HepG2 (cell line): ENCODE data around the gene MYD88. TPM values are rescaled to one million over a fixed set of nuclear protein-coding genes. Genes with fewer than 3 reads are reported as not detected.
A peak's percentile ranks its signal among the peaks of the same experiment; 100 is the strongest.

Experiments
- ATAC-seq: fragments of 200-7000 bp; cut with Tn5 transposase; 3 replicates; pipeline ENCODE4 v1.9.1; 2020; ENCODE audit warnings: mild to moderate bottlenecking, moderate library complexity
- BruUV-seq: library from RNA; stranded (reverse); fragments of 400-500 nt; replicated peaks from 2 replicates; lab custom pipeline; 2021; lab: Mats Ljungman, UMichigan
- CTCF ChIA-PET: fragments of 300-600 bp; formaldehyde crosslinking; extraction: SDS; loops from one replicate; lab custom pipeline; 2021; ENCODE audit warnings: low total read pairs, inconsistent platforms, low intra/inter-chr PET ratio; lab: Yijun Ruan, JAX
- POLR2A ChIA-PET: fragments of 350-600 bp; sonication (Branson Sonifier 250); formaldehyde crosslinking; loops from one replicate; lab custom pipeline; 2020; ENCODE audit warnings: antibody characterized with exemption, inconsistent platforms; lab: Yijun Ruan, JAX
- DNase-seq: peaks from one replicate; pipeline ENCODE4 v3.0.0-alpha.2; 2015; ENCODE audit warnings: low spot score
- FAIRE-seq: peaks from 3 replicates; lab custom pipeline; 2011; peaks lifted over from hg19 to GRCh38; lab: Jason Lieb, UNC
- H2AFZ ChIP-seq: one replicate; pipeline ENCODE4 v1.6.1; 2011; ENCODE audit warnings: low read length, inconsistent platforms
- H3K27ac ChIP-seq: fragments of 300-600 bp; 3 replicates; pipeline ENCODE4 v1.8.0; 2011; ENCODE audit warnings: mixed run types, mild to moderate bottlenecking, mixed read lengths, low read length, inconsistent platforms; ENCODE audit not compliant: insufficient read depth; ENCODE audit errors: extremely low read length
- H3K27me3 ChIP-seq, 2 experiments: fragments of 200-600 bp in 1 of 2; 2 replicates in 1 of 2; 3 replicates in 1 of 2; pipeline versions ENCODE4 v1.6.0 to v1.8.0; 2011; ENCODE audit warnings: low read length in 2 of 2, mild to moderate bottlenecking in 2 of 2, moderate library complexity in 2 of 2, inconsistent platforms in 1 of 2; ENCODE audit not compliant: insufficient read depth in 2 of 2, control insufficient read depth in 1 of 2
- H3K36me3 ChIP-seq, 2 experiments: fragments of 200-600 bp in 1 of 2; replicated peaks in 1 of 2; 2 replicates in 1 of 2; 3 replicates in 1 of 2; pipeline versions ENCODE4 v1.5.1 to v1.8.0; 2011; ENCODE audit warnings: low read length in 2 of 2, inconsistent platforms in 1 of 2; ENCODE audit not compliant: insufficient read depth in 2 of 2, control insufficient read depth in 1 of 2
- H3K4me1 ChIP-seq: 2 replicates; pipeline ENCODE4 v1.5.1; 2012; ENCODE audit warnings: low read length, inconsistent platforms; ENCODE audit not compliant: insufficient read depth
- H3K4me2 ChIP-seq: 2 replicates; pipeline ENCODE4 v1.6.0; 2011; ENCODE audit warnings: low read depth, low read length, inconsistent platforms
- H3K4me3 ChIP-seq, 3 experiments: fragments of 200-600 bp in 1 of 3; sonication (generic), shearing (Covaris generic) in 1 of 3; replicated peaks in 1 of 3; 2 replicates each; pipeline ENCODE4 v1.5.1; 2011 to 2016; ENCODE audit warnings: low read length in 3 of 3, inconsistent platforms in 2 of 3, low read depth in 2 of 3, mild to moderate bottlenecking in 2 of 3, control low read depth in 1 of 3, mixed read lengths in 1 of 3; ENCODE audit not compliant: insufficient read depth in 1 of 3
- H3K79me2 ChIP-seq: one replicate; pipeline ENCODE4 v1.6.1; 2011; ENCODE audit warnings: low read length, inconsistent platforms; ENCODE audit not compliant: insufficient read depth
- H3K9ac ChIP-seq: 2 replicates; pipeline ENCODE4 v1.6.0; 2011; ENCODE audit warnings: mild to moderate bottlenecking, low read depth, low read length, inconsistent platforms; ENCODE audit not compliant: insufficient read depth
- H3K9me3 ChIP-seq: 2 replicates; pipeline ENCODE4 v1.5.1; 2012; ENCODE audit warnings: mild to moderate bottlenecking, low read length
- H4K20me1 ChIP-seq: 2 replicates; pipeline ENCODE4 v1.6.0; 2011; ENCODE audit warnings: inconsistent platforms, mild to moderate bottlenecking, low read length, moderate library complexity; ENCODE audit not compliant: insufficient read depth
- ARNTL ChIP-seq: sonication (generic); formaldehyde crosslinking; IDR thresholded peaks from 2 replicates; pipeline ENCODE4 v1.4.0; 2020; ENCODE audit warnings: mild to moderate bottlenecking, missing genetic modification reagents
- BCL6 ChIP-seq: IDR thresholded peaks from 2 replicates; pipeline ENCODE4 v1.6.1; 2016; ENCODE audit warnings: missing genetic modification reagents, missing compliant biosample characterization
- POLR2AphosphoS5 ChIP-seq: IDR thresholded peaks from 2 replicates; pipeline ENCODE4 v1.6.1; 2012; ENCODE audit warnings: low read depth, low read length
- RBM22 ChIP-seq: fragments of 200-400 bp; formaldehyde crosslinking; optimal IDR thresholded peaks from 2 replicates; pipeline ENCODE3; 2017; ENCODE audit warnings: mild to moderate bottlenecking, low read length, moderate library complexity
- YEATS2 ChIP-seq: sonication (generic); formaldehyde crosslinking; IDR thresholded peaks from 2 replicates; pipeline ENCODE4 v1.4.0; 2020; ENCODE audit warnings: missing genetic modification reagents, borderline replicate concordance
- ZFX ChIP-seq: sonication (generic); formaldehyde crosslinking; IDR thresholded peaks from 2 replicates; pipeline ENCODE4 v1.4.0; 2020; ENCODE audit warnings: mild to moderate bottlenecking, low read depth, missing genetic modification reagents, moderate library complexity
- ZNF12 ChIP-seq: sonication (generic); formaldehyde crosslinking; IDR thresholded peaks from 2 replicates; pipeline ENCODE4 v1.5.0; 2020; ENCODE audit warnings: missing genetic modification reagents
- ZNF33A ChIP-seq: sonication (generic); formaldehyde crosslinking; IDR thresholded peaks from 2 replicates; pipeline ENCODE4 v1.5.1; 2020; ENCODE audit warnings: missing genetic modification reagents, mild to moderate bottlenecking, moderate library complexity, borderline replicate concordance
- ZNF343 ChIP-seq: sonication (generic); formaldehyde crosslinking; IDR thresholded peaks from 2 replicates; pipeline ENCODE4 v1.4.0; 2020; ENCODE audit warnings: mild to moderate bottlenecking, missing genetic modification reagents
- ZSCAN21 ChIP-seq: sonication (generic); formaldehyde crosslinking; IDR thresholded peaks from 2 replicates; pipeline ENCODE4 v1.8.0; 2022; ENCODE audit warnings: mild to moderate bottlenecking, missing genetic modification reagents, moderate library complexity, borderline replicate concordance
- WGBS: methylation state at CpG from one replicate; pipeline ENCODE4 v1.1.6; 2017; ENCODE audit warnings: low lambda C conversion rate; 5-methylcytosine and 5-hydroxymethylcytosine counted together
- in situ Hi-C: cut with HindIII; loops from 2 replicates; pipeline ENCODE4 v1.10.0; 2017; ENCODE audit warnings: low pct_unique_long_range_greater_than_20kb; ENCODE audit not compliant: extremely low pct_ligation_motif_present
- intact Hi-C: fragments of 100-400 bp; cut with micrococcal nuclease; formaldehyde crosslinking; loops from one replicate; pipeline ENCODE4 v1.10.0; 2022; ENCODE audit not compliant: unreplicated experiment
- polyA plus RNA-seq, 8 experiments: library from polyadenylated mRNA; depleted of rRNA in 3 of 8; stranded (reverse) in 7 of 8; unstranded in 1 of 8; fragments of >200 nt; fragmentation: Illumina TruSeq in 4 of 8; extraction: Trizol in 4 of 8; gene quantifications; 2 replicates each; pipeline versions ENCODE4 v1.2.1 to v1.2.3, GENCODE V29; 2011 to 2016; ENCODE audit warnings: low read depth in 4 of 8, missing spikeins in 1 of 8, mixed read lengths in 1 of 8; ENCODE audit not compliant: insufficient read depth in 1 of 8
- total RNA-seq, 5 experiments: library from RNA; depleted of rRNA; stranded (reverse); fragments of >200 nt; fragmentation: Illumina TruSeq; extraction: Trizol; gene quantifications; 2 replicates each; pipeline ENCODE4 v1.2.3, GENCODE V29; 2016; ENCODE audit warnings: low read depth in 1 of 5
- TF ChIP-seq, protein P1 (sequence below): sonication (generic); formaldehyde crosslinking; IDR thresholded peaks from 2 replicates; pipeline ENCODE4 v1.5.1; 2020; ENCODE audit warnings: mild to moderate bottlenecking, missing genetic modification reagents, moderate library complexity
- TF ChIP-seq, protein P2 (sequence below): sonication (generic); formaldehyde crosslinking; IDR thresholded peaks from 2 replicates; pipeline ENCODE4 v1.4.0; 2020; ENCODE audit warnings: low read depth, missing genetic modification reagents

The MYD88 gene
- total and polyA plus RNA-seq, 2 of the 13 experiments (the other 11 are each of a cell fraction or from before 2014, with no cell fraction given): 7.6 to 32.7 TPM

DNA sequence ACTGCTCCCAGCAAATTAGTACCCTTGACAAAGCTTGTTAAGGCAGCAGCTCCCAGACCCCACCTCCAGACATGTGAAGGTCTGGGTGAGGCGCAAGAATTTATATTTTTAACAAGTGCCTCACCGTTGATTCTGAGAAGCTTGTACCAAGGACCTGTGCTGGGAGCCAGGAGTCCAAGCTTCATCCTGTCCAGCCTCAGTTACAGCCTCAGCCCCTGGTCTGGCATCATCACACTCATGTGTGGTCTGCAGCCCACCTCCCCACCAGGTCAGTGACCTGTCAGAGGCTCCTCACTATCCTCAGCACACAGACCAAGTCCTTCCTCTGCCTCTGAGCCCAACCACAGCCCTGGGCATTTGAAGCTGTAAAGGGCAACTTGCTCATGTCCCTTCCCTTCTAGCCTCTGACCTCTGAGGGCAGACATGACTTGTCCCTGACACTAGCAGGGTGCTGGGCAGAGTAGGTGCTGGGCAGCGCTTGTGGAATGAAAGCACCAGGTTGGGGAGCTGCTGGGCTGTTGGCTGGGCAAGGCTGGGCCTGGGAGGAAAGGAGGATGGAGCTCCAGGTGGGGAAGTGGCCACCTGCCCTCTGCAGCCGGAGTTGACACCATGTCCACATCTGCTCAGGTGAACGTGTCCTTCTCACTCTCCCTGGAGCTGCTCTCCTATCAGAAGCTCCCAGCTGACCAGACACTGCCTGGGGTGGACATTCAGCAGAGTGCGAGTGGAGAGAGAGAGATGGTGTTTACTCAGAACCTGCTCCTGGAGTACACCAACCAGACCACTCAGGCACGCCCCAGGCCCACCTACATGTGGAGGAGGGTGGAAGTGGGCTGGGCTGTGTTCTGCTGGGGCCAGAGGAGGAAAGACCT, 18.4 kb upstream of the MYD88 start (continued):
- TF ChIP-seq, protein P1, sequence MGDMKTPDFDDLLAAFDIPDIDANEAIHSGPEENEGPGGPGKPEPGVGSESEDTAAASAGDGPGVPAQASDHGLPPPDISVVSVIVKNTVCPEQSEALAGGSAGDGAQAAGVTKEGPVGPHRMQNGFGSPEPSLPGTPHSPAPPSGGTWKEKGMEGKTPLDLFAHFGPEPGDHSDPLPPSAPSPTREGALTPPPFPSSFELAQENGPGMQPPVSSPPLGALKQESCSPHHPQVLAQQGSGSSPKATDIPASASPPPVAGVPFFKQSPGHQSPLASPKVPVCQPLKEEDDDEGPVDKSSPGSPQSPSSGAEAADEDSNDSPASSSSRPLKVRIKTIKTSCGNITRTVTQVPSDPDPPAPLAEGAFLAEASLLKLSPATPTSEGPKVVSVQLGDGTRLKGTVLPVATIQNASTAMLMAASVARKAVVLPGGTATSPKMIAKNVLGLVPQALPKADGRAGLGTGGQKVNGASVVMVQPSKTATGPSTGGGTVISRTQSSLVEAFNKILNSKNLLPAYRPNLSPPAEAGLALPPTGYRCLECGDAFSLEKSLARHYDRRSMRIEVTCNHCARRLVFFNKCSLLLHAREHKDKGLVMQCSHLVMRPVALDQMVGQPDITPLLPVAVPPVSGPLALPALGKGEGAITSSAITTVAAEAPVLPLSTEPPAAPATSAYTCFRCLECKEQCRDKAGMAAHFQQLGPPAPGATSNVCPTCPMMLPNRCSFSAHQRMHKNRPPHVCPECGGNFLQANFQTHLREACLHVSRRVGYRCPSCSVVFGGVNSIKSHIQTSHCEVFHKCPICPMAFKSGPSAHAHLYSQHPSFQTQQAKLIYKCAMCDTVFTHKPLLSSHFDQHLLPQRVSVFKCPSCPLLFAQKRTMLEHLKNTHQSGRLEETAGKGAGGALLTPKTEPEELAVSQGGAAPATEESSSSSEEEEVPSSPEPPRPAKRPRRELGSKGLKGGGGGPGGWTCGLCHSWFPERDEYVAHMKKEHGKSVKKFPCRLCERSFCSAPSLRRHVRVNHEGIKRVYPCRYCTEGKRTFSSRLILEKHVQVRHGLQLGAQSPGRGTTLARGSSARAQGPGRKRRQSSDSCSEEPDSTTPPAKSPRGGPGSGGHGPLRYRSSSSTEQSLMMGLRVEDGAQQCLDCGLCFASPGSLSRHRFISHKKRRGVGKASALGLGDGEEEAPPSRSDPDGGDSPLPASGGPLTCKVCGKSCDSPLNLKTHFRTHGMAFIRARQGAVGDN (CRISPR knock-in tag): peak; percentile 41; the same call in 1 of the 2 replicates

DNA sequence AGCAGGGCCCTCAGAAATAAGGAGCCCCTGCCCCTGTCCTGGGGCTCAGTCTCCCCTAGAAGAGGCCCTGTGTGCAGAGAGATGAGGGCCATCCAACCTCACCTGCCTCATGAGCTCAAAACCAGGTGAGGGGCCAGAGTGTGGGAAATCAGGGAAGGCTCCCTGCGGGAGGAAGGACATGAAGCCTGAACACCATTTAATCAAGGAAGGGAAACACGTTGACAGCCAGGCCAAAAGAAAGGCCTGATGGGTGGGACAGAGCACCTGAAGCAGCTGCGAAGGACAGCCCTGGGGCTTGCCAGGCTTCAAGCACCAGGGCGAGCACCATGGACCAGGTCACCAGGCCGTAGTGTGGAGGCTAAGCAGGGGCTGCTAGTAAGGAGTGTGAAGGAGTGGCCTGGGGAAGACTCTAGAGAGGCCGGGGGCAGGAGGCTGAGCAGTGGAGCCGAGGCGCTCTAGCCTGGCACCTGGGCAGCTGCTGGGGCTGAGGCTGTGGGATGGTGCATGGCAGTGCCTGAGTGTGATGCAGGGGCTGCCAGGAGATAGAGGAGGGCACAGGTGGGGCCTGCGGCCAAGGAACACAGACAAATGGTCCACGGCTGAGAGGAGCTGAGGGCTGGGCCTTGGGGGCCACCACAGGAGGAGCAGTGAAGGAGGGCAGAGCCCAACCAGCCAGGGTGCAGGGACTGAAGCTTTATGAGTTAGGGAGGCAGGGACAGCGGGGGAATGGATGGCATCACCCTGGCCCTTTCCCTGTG, 17.6 kb upstream of the MYD88 start:
- no peak overlapping the region for H3K9ac ChIP-seq
- 95% methylated on average over 10 of the region's 11 CpGs for WGBS
- 0 out of 2 replicates have a peak, but pooled peaks have one; percentile 37 for TF ChIP-seq ZSCAN21
- 0 out of 2 replicates have a peak, but pooled peaks have one; percentile 10 for TF ChIP-seq POLR2AphosphoS5
- no peak for TF ChIP-seq ZNF33A (CRISPR knock-in tag)
- TF ChIP-seq, protein P2, sequence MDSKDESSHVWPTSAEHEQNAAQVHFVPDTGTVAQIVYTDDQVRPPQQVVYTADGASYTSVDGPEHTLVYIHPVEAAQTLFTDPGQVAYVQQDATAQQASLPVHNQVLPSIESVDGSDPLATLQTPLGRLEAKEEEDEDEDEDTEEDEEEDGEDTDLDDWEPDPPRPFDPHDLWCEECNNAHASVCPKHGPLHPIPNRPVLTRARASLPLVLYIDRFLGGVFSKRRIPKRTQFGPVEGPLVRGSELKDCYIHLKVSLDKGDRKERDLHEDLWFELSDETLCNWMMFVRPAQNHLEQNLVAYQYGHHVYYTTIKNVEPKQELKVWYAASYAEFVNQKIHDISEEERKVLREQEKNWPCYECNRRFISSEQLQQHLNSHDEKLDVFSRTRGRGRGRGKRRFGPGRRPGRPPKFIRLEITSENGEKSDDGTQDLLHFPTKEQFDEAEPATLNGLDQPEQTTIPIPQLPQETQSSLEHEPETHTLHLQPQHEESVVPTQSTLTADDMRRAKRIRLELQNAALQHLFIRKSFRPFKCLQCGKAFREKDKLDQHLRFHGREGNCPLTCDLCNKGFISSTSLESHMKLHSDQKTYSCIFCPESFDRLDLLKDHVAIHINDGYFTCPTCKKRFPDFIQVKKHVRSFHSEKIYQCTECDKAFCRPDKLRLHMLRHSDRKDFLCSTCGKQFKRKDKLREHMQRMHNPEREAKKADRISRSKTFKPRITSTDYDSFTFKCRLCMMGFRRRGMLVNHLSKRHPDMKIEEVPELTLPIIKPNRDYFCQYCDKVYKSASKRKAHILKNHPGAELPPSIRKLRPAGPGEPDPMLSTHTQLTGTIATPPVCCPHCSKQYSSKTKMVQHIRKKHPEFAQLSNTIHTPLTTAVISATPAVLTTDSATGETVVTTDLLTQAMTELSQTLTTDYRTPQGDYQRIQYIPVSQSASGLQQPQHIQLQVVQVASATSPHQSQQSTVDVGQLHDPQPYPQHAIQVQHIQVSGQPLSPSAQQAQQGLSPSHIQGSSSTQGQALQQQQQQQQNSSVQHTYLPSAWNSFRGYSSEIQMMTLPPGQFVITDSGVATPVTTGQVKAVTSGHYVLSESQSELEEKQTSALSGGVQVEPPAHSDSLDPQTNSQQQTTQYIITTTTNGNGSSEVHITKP (CRISPR knock-in tag): no peak
- TF ChIP-seq ZNF343 (CRISPR knock-in tag): no peak
- 0 out of 2 replicates have a peak, but pooled peaks have one; percentile 4 for TF ChIP-seq ZFX (CRISPR knock-in tag)
- TF ChIP-seq ZNF12: no peak
- TF ChIP-seq BCL6 (CRISPR knock-in tag): no peak
- peak; percentile 64 for TF ChIP-seq RBM22
- TF ChIP-seq ARNTL (CRISPR knock-in tag): no peak
- no peak for TF ChIP-seq YEATS2 (CRISPR knock-in tag)

More for the DNA sequence above, 17.6 kb upstream of the MYD88 start:
- intact Hi-C loops: no loop called here
- H3K4me2 ChIP-seq: no peak overlapping the region
- DNase-seq: no peak
- BruUV-seq: no TSS peak
- H3K79me2 ChIP-seq: peaks cover 1% of the 10 kb centered on the region
- no peaks in the 10 kb centered on the region for H3K27me3 ChIP-seq
- no peak overlapping the region for H3K27ac ChIP-seq
- H3K4me1 ChIP-seq: peaks cover 43% of the 10 kb centered on the region
- no peak overlapping the region for H2AFZ ChIP-seq
- no peaks in the 10 kb centered on the region for H3K9me3 ChIP-seq
- FAIRE-seq: no peak
- ChIA-PET CTCF (no interaction called here), POLR2A (interaction anchor here (1.1 to 8.0 kb wide), 5 partner anchors 10 to 129 kb away, joined by 3 to 87 read pairs (median 5); partner anchors contain the start of genes ACAA1, MYD88 and OXSR1)
- H3K36me3 ChIP-seq: peaks cover 24 to 58% of the 10 kb centered on the region in 2 experiments
- no peak for ATAC-seq
- H4K20me1 ChIP-seq: peaks cover 39% of the 10 kb centered on the region
- in situ Hi-C loops: no loop called here
- H3K4me3 ChIP-seq: no peak overlapping the region
